HG03520 (cell line): ENCODE measurements around the gene SMAD7.
"Not testable (repeated sequence)": the region's sequence is repeated elsewhere in the genome, so short reads cannot be mapped to it uniquely, and the experiment has no call there.

Experiments used
- ATAC-seq: cut with Tn5 transposase; IDR thresholded peaks from one replicate; pipeline ENCODE4 v1.9.1; 2021; ENCODE audit warnings: mild to moderate bottlenecking, moderate library complexity; ENCODE audit not compliant: unreplicated experiment

SMAD7 gene

GRCh38 chr18:48882379-48882778 lies 68.4 kb downstream of the SMAD7 start:
- no peak for ATAC-seq

- no peak for ATAC-seq
These were observed 69.8 kb downstream of the SMAD7 start for GRCh38 chr18:48880931-48881330.

- no peak for ATAC-seq
These were observed 71.7 kb downstream of the SMAD7 start for GRCh38 chr18:48879008-48879431.

GRCh38 chr18:48878471-48878870 lies 72.3 kb downstream of the SMAD7 start:
- ATAC-seq = no peak

GRCh38 chr18:48877941-48878340 lies 72.8 kb downstream of the SMAD7 start:
- no peak for ATAC-seq

GRCh38 chr18:48876590-48876989 lies 74.2 kb downstream of the SMAD7 start:
- no peak for ATAC-seq

- no peak for ATAC-seq
These were observed 74.7 kb downstream of the SMAD7 start for GRCh38 chr18:48875942-48876511.

GRCh38 chr18:48875314-48875941 lies 75.3 kb downstream of the SMAD7 start:
- no peak for ATAC-seq

- ATAC-seq = no peak
These were observed 76.0 kb downstream of the SMAD7 start for GRCh38 chr18:48874701-48875162.

- ATAC-seq = no peak
These were observed 76.5 kb downstream of the SMAD7 start for GRCh38 chr18:48874233-48874632.

GRCh38 chr18:48872234-48873145 lies 78.3 kb downstream of the SMAD7 start:
- ATAC-seq = no peak

- no peak for ATAC-seq
These were observed 79.2 kb downstream of the SMAD7 start for GRCh38 chr18:48871391-48872166.

- not testable (repeated sequence) for ATAC-seq
These were observed 79.8 kb downstream of the SMAD7 start for GRCh38 chr18:48870926-48871325.
